ENCODE results near the gene FLYWCH2.
"Not testable (repeated sequence)": the region's sequence is repeated elsewhere in the genome, so short reads cannot be mapped to it uniquely, and the experiment has no call there.

Gene FLYWCH2

DNA sequence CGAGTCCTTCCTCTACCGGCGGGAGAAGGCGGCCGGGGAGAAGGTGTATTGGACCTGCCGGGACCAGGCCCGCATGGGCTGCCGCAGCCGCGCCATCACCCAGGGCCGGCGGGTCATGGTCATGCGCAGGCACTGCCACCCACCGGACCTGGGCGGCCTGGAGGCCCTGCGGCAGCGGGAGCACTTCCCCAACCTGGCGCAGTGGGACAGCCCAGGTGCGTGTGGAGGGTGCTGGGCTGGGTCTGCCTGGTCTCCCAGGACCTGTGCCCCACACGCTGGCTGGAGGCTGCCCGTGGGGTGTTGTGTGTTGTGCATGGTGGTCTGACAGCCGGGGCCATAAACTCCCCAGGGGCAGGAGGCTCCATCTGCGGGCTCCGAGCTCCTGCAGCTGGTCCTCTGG is 54.2 kb downstream of the FLYWCH2 start:
- DNase-seq (ENCODE audit: extremely low read depth in 1 of 2, low read depth in 1 of 2): no peak

DNA sequence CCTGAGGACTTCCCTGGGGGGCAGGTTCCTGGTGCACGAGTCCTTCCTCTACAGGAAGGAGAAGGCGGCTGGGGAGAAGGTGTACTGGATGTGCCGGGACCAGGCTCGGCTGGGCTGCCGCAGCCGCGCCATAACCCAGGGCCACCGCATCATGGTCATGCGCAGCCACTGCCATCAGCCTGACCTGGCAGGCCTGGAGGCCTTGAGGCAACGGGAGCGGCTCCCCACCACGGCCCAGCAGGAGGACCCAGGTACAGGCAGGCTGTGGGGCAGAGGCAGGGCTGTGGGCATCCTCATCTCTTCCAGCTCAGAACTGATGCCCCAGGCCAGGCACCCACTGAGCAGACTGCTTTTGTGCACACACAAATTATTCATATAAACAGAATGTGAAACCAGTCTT is 55.2 kb downstream of the FLYWCH2 start:
- DNase-seq (ENCODE audit: extremely low read depth in 1 of 2, low read depth in 1 of 2): no peak

DNA sequence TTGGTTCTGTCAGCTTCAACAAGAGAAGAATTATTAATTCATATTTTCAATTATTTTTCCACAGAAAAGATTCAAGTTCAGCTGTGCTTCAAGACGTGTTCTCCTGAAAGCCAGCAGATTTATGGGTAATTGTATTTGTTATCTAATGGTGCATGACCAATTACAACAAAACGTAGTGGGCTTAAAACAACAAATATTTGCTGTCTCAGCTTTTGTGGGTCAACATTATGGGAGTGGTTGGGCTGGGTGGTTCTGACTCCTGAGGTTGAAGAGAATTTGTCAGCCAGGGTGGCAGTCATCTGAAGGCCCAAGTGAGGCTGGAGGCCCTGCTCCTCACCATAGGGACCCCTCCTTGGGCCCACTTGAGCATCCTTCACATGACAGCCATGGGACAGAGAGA is 57.0 kb downstream of the FLYWCH2 start:
- DNase-seq (ENCODE audit: extremely low read depth in 1 of 2, low read depth in 1 of 2): no peak

DNA sequence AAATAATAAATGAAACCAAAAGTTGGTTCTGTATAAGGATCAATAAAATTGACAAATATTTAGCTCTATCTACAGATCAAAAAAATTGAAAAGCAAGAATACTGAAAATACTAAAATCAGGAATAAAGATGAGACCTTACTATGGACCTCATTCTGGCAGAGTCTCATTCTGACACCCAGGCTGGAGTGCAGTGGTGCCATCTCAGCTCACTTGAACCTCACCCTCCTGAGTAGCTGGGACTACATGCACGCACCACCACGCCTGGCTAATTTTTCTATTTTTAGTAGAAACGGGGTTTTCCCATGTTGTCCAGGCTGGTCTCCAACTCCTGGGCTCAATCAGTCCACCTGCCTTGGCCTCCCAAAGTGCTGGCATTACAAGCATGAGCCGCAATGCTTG is 59.0 kb downstream of the FLYWCH2 start:
- DNase-seq (ENCODE audit: extremely low read depth in 1 of 2, low read depth in 1 of 2): no peak

GRCh38 chr16:2943716-2944115 is 60.7 kb downstream of the FLYWCH2 start:
- not testable (repeated sequence) for DNase-seq (ENCODE audit: extremely low read depth in 1 of 2, low read depth in 1 of 2)

DNA sequence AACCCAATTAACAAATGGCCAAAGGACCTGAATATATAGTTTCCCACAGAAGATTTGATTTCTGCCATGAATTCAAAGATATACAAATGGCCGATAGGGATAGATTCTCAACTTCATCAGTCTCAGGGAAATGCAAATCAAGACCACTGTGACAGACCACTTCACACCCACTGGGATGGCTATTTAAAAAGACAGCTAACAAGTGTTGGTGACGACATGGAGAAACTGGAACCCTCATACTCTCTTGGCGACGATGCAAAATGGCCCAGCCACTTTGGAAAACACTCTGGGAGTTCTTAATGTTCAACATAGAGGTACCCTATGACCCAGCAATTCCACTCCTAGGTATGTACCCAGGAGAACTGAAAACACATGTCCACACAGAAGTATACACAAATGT is 63.6 kb downstream of the FLYWCH2 start:
- DNase-seq (ENCODE audit: extremely low read depth in 1 of 2, low read depth in 1 of 2): no peak

Measured in stimulated activated CD8-positive, alpha-beta memory T cell treated with anti-CD3 and anti-CD28 coated beads, Interleukin-7, amount 100 ng/mL, for 48 hours (primary cell).